Chondrocyte (in vitro differentiated cells): ENCODE measurements around the gene HDHD2. TPM values are rescaled to one million over a fixed set of nuclear protein-coding genes. Genes with fewer than 3 reads are reported as not detected.
"Not testable (repeated sequence)": the region's sequence is repeated elsewhere in the genome, so short reads cannot be mapped to it uniquely, and the experiment has no call there.

Source experiments
- DNase-seq: peaks from one replicate; pipeline ENCODE4 v3.0.0; 2021; ENCODE audit warnings: mixed read lengths, low spot score
- H3K27ac Mint-ChIP-seq: one replicate; pipeline ENCODE4 v1.8.0; 2021; ENCODE audit warnings: mild to moderate bottlenecking, moderate library complexity, mixed read lengths; ENCODE audit not compliant: unreplicated experiment
- H3K27me3 Mint-ChIP-seq: 2 replicates; pipeline ENCODE4 v1.8.0; 2021; ENCODE audit warnings: low read depth, mixed read lengths
- H3K36me3 Mint-ChIP-seq: 2 replicates; pipeline ENCODE4 v1.8.0; 2021; ENCODE audit warnings: low read depth, mixed read lengths
- H3K4me1 Mint-ChIP-seq: 2 replicates; pipeline ENCODE4 v1.8.0; 2021; ENCODE audit warnings: low read depth, mild to moderate bottlenecking, mixed read lengths
- H3K4me3 Mint-ChIP-seq: one replicate; pipeline ENCODE4 v1.8.0; 2021; ENCODE audit warnings: mild to moderate bottlenecking, moderate library complexity, mixed read lengths; ENCODE audit not compliant: unreplicated experiment
- H3K9me3 Mint-ChIP-seq: 2 replicates; pipeline ENCODE4 v1.8.0; 2021; ENCODE audit warnings: low read depth, mixed read lengths
- long read RNA-seq: library from polyadenylated mRNA; stranded (forward); transcript quantifications from one replicate; pipeline ENCODE4 v2.0.0, GENCODE V29; 2021
- total RNA-seq: library from RNA; stranded (reverse); gene quantifications from 3 replicates; pipeline ENCODE4 v1.2.1, GENCODE V29; 2021
- TF ChIP-seq, protein P1 (sequence below): fragments of 200-600 bp; sonication (generic); IDR thresholded peaks from 2 replicates; pipeline ENCODE4 v1.5.0; 2021; ENCODE audit warnings: antibody characterized with exemption, mild to moderate bottlenecking, moderate library complexity

Gene HDHD2, protein sequence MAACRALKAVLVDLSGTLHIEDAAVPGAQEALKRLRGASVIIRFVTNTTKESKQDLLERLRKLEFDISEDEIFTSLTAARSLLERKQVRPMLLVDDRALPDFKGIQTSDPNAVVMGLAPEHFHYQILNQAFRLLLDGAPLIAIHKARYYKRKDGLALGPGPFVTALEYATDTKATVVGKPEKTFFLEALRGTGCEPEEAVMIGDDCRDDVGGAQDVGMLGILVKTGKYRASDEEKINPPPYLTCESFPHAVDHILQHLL
- total RNA-seq = 16.7 to 17.7 TPM (median 16.8 TPM) in 3 replicates
- long read RNA-seq, transcript HDHD2-201 (7 exons, 2,212 nt) = major isoform, 20 of 32 reads
- long read RNA-seq, partial matches to known transcripts = 0 of 32 reads
- long read RNA-seq, other reads (novel, unspliced or antisense) = 6 of 32 reads

DNA sequence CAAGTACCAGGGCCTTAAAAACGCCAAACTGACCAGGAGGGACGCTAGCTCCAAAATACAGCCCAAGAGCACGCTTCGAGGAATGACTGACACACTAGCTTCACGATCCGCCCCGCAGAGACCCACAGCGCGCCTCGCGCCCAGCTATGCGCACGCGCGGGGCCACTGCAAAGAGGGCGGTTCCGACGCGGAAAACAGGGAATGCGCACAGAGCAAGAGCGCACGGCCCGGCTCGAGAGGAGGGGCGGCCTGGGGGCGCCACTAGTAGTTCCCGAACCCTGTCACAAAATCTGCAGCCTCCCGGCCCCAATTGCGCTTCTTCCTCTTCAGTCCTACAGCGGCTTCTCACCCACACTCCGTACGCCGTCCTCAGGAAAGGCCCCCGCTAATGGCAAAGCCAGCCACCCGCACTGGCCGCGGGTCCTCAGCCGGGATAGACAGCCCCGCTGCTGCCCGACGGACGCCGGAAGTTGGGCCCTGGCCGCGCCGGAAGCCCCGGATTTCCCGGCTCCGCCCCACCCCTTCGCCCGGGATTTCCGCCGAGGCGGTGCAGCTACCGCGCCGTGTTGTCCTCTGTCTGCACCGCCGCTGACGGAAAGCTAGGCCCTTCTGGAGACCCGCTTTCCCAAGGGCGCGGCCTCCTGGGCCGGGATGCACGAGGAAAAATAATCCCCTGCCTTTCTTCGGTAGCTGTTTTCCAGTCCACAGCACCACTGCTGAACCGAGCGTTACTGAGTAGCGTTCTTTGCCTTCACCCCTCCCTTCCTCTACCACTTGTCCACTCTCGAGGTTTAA, at the start of gene HDHD2:
TSS of gene HDHD2 (minus strand) at position 472 of the 795 bp plus-strand sequence. CDS start 14,061 bp downstream, outside the sequence.
- Mint-ChIP-seq H3K9me3 (no peaks in the 10 kb centered on the region), H3K27me3 (no peaks in the 10 kb centered on the region), H3K27ac (peak within 1 kb of the TSS; percentile 93), H3K4me1 (peaks cover 32% of the 10 kb centered on the region), H3K4me3 (peak within 1 kb of the TSS; percentile 90), H3K36me3 (peaks cover 3% of the 10 kb centered on the region)
- peak; percentile 95 for DNase-seq
- TF ChIP-seq, protein P1, sequence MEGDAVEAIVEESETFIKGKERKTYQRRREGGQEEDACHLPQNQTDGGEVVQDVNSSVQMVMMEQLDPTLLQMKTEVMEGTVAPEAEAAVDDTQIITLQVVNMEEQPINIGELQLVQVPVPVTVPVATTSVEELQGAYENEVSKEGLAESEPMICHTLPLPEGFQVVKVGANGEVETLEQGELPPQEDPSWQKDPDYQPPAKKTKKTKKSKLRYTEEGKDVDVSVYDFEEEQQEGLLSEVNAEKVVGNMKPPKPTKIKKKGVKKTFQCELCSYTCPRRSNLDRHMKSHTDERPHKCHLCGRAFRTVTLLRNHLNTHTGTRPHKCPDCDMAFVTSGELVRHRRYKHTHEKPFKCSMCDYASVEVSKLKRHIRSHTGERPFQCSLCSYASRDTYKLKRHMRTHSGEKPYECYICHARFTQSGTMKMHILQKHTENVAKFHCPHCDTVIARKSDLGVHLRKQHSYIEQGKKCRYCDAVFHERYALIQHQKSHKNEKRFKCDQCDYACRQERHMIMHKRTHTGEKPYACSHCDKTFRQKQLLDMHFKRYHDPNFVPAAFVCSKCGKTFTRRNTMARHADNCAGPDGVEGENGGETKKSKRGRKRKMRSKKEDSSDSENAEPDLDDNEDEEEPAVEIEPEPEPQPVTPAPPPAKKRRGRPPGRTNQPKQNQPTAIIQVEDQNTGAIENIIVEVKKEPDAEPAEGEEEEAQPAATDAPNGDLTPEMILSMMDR = peak; percentile 19

DNA sequence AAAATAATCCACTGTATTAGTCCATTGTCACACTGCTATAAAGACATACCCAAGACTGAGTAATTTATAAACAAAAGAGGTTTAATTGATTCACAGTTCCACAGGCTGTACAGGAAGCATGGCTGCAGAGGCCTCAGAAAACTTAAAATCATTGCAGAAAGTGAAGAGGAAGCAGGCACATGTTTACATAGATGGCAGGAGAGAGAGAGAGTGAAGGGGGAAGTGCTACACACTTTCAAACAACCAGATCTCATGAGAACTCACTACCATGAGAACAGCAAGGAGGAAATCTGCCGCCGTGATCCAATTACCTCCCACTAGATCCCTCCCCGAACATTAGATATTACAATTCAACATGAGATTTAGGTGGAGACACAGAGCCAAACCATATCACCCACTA, 45.7 kb upstream of the HDHD2 start:
- H3K27me3 Mint-ChIP-seq = peaks cover 65% of the 10 kb centered on the region
- H3K9me3 Mint-ChIP-seq, H3K27ac Mint-ChIP-seq, H3K4me1 Mint-ChIP-seq, H3K4me3 Mint-ChIP-seq, H3K36me3 Mint-ChIP-seq, DNase-seq: not testable (repeated sequence)

DNA sequence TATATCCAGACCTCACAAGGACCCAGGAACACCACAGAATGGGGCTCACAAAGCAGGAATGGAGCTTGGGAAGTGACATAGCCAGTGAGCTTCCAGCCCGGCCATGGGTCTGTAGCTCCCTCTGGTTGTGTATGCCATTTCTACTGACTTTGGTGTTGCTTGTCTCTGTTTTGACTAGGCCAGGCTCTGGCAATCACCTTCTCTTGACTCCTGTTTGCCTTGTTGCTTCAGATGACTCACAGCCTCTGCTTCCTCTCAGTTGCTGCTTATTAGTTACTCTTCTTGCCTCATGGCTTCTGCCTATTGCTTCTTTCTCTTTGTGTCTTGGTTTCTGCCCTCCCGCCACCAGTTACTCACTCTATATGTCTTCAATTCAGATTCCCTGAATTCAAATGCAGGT, 41.7 kb upstream of the HDHD2 start:
- TF ChIP-seq, protein P1 = no peak
- Mint-ChIP-seq H3K27me3 (peaks cover 40% of the 10 kb centered on the region), H3K4me1 (no peaks in the 10 kb centered on the region), H3K36me3 (peaks cover 3% of the 10 kb centered on the region), H3K27ac (no peak overlapping the region), H3K9me3 (peaks cover 2% of the 10 kb centered on the region), H3K4me3 (no peak overlapping the region)
- DNase-seq = no peak

DNA sequence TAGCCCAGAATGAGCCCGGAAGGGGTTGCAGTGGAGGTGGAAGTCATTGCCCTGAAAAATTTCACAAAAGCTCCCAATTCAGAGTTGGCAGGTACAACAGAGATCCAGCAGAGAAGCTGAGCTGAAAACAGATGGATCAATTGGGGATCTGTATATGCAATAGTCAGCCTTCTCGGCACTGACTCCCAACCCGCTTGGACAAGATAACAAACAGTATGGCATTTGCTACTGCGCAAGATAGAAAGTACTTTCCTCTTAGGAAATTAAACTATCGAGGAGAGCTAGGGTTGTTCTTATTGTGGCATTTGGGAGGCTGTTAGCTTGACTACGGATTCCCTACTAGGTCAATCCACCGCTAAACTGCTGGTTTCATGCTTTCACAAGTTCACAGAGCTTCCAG, 37.4 kb upstream of the HDHD2 start:
- Mint-ChIP-seq H3K27me3 (peaks cover 28% of the 10 kb centered on the region), H3K27ac (no peak overlapping the region), H3K4me1 (no peaks in the 10 kb centered on the region), H3K9me3 (peaks cover 2% of the 10 kb centered on the region), H3K4me3 (no peak overlapping the region), H3K36me3 (no peaks in the 10 kb centered on the region)
- TF ChIP-seq, protein P1 = no peak
- no peak for DNase-seq

DNA sequence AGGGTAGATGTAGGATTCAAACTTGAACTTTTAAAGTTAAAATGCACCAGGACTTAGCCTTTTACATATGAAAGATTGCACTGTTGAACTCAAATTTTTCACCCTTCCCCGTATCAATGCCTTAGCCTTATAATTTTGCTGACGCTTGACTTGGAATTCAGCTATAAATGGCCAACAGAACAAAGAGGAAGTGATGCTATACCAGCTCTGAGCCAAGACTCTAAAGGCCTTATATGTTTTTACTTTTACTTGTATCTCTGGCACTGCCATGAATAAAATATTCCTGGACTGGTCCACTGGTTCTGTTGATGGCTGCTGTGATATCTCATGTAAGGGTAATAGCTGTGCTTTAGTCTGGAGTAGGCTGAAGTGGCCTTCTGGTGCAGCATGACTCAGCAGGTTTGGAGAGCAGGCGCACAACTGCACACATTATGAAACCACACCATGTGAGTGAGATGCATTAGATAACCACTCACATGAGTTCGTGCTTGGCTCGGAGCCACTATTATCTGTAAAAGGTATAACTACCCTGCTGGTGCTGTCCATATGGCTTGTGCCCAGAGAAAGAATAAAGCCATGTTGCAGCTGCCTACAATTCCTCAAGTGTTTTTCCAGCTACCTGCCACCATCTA, 34.2 kb upstream of the HDHD2 start:
- TF ChIP-seq, protein P1 = no peak
- no peaks in the 10 kb centered on the region for H3K4me1 Mint-ChIP-seq
- peaks cover 29% of the 10 kb centered on the region for H3K27me3 Mint-ChIP-seq
- H3K4me3 Mint-ChIP-seq = no peak overlapping the region
- no peak for DNase-seq
- H3K27ac Mint-ChIP-seq = no peak overlapping the region
- no peaks in the 10 kb centered on the region for H3K9me3 Mint-ChIP-seq
- no peaks in the 10 kb centered on the region for H3K36me3 Mint-ChIP-seq

DNA sequence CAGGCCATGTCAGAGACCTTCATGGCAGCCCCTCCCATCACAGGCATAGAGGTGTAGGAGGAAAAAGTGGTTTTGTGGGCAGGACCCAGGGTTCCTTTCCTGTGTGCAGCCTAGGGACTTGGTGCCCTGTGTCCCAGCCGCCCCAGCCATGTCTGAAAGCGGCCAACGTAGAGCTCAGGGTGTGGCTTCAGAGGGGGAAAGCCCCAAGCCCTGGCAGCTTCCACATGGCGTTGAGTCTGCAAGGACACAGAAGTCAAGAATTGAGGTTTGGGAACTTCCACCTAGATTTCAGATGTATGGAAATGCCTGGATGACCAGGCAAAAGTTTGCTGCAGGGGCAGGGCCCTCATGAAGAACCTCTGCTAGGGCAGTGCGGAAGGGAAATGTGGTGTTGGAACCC, 31.9 kb upstream of the HDHD2 start:
- not testable (repeated sequence) for H3K4me3 Mint-ChIP-seq, H3K9me3 Mint-ChIP-seq, H3K36me3 Mint-ChIP-seq, DNase-seq, H3K4me1 Mint-ChIP-seq, H3K27ac Mint-ChIP-seq
- peaks cover 29% of the 10 kb centered on the region for H3K27me3 Mint-ChIP-seq
